ENCODE measurements around the gene KIAA1549. TPM values are rescaled to one million over a fixed set of nuclear protein-coding genes. Genes with fewer than 3 reads are reported as not detected.

Gene KIAA1549
- polyA plus RNA-seq, 1 donor (not counting 4 experiments of a cell fraction or from before 2014, with no cell fraction given), result 1.1 TPM

DNA sequence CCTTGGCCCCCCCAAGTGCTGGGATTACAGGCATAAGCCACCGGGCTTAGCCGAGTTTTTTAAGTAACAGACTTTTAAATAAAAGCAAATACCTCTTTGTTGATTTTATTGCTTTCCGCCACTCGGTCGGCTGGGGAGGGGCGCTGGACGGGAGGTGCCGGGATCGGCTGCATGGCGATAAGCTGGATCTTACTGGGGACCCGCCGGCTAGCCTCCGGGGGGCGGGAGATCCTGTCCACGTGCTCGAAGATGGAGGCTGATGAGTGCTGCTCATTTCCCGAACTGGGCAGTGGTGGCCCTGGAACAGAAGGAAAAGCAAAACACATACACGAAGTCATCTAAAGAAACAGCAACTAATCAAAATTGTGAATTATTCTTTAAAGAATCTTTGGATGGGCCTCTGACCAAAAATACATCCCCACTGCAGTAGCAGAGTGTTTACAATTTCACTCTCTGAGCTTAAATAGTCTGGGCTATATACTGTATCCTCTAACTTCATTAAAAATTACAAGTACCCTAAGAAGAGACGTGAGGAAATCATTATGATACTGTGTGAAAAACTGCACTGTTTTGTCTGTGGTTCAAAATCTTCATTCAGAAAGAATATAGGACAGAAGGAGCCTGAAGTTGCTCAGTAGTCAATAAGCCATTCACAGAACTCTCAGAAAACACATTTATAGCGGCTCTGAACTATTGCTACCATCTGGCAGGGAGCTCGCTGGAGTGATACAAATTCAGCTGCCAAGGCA is 110.0 kb downstream of the KIAA1549 start:
- H3K27ac ChIP-seq (ENCODE audit: control insufficient read depth, insufficient read depth, low read length), result no peak overlapping the region
- no peaks in the 10 kb centered on the region for H3K79me2 ChIP-seq (ENCODE audit: control insufficient read depth, insufficient read depth, low read length)
- no peak overlapping the region for H3K4me2 ChIP-seq (ENCODE audit: control insufficient read depth, extremely low read depth, insufficient read depth, low read depth, low read length)
- peaks cover 0 to 2% of the 10 kb centered on the region in 2 experiments for H3K36me3 ChIP-seq (ENCODE audit: control insufficient read depth in 2 of 2, extremely low read depth in 1 of 2, insufficient read depth in 2 of 2, low read length in 2 of 2)
- no peak for FAIRE-seq
- DNase-seq (ENCODE audit: low read depth, low spot score), result no peak
- H3K9ac ChIP-seq (ENCODE audit: control insufficient read depth, extremely low read depth, insufficient read depth, low read length), result no peak overlapping the region
- no peak overlapping the region for H2AFZ ChIP-seq (ENCODE audit: control insufficient read depth, low read length)
- dilution Hi-C loops (cut with MboI; ENCODE audit: extremely low pct_ligation_motif_present, low sequenced_read_pairs), result no loop called here
- H3K9me3 ChIP-seq (ENCODE audit: control insufficient read depth, low read depth, low read length), result no peaks in the 10 kb centered on the region
- H3K27me3 ChIP-seq (ENCODE audit: control insufficient read depth, extremely low read depth, insufficient read depth, low read length), result no peaks in the 10 kb centered on the region
- no peaks in the 10 kb centered on the region for H3K9me1 ChIP-seq (ENCODE audit: control insufficient read depth, extremely low read depth, insufficient read depth, low read length)
- H4K20me1 ChIP-seq (ENCODE audit: control insufficient read depth, extremely low read depth, insufficient read depth, low read length), result no peaks in the 10 kb centered on the region
- H3K4me1 ChIP-seq (ENCODE audit: control insufficient read depth, extremely low read depth, insufficient read depth, low read length), result peaks cover 26% of the 10 kb centered on the region
- no peak for TF ChIP-seq CTCF (optimal IDR thresholded peaks at IDR 0.05 in 1 of 3, IDR thresholded peaks at IDR 0.05 in 1 of 3, conservative IDR thresholded peaks at IDR 0.05 in 1 of 3; ENCODE audit: extremely low read depth in 1 of 3, insufficient read depth in 2 of 3, low read length in 3 of 3)
- TF ChIP-seq EZH2 (IDR thresholded peaks at IDR 0.05; ENCODE audit: low read length), result no peak
- H3K4me3 ChIP-seq (ENCODE audit: control insufficient read depth in 2 of 3, extremely low read depth in 1 of 3, insufficient read depth in 2 of 3, low read depth in 1 of 3, low read length in 3 of 3), result no peak overlapping the region

DNA sequence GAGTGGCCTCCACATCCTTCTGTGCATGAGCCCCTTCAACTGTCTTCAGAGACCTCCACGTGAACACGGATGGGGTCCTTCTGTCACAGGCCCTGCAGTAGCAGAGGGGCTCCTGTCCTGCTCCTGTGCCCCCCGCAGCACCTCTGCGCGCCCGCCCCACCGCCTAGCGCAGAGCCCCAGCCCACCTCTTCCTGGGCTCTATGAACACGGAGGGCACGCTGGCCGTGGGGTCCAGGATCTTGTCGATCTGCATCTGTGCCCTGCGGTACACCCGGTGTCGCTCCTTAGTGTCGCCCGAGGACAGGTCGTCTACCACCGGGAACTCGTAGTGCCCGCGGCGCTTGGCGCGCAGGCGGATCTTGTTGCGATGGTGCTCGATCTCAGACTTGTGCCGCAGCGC is 111.8 kb downstream of the KIAA1549 start:
- Histone ChIP-seq H3K27ac (ENCODE audit: control insufficient read depth, insufficient read depth, low read length) (no peak overlapping the region), H3K9me1 (ENCODE audit: control insufficient read depth, extremely low read depth, insufficient read depth, low read length) (no peaks in the 10 kb centered on the region), H3K27me3 (ENCODE audit: control insufficient read depth, extremely low read depth, insufficient read depth, low read length) (no peaks in the 10 kb centered on the region), H3K4me1 (ENCODE audit: control insufficient read depth, extremely low read depth, insufficient read depth, low read length) (peaks cover 23% of the 10 kb centered on the region), H3K4me3 (ENCODE audit: control insufficient read depth in 2 of 3, extremely low read depth in 1 of 3, insufficient read depth in 2 of 3, low read depth in 1 of 3, low read length in 3 of 3) (no peak overlapping the region), H3K9me3 (ENCODE audit: control insufficient read depth, low read depth, low read length) (no peaks in the 10 kb centered on the region), H3K9ac (ENCODE audit: control insufficient read depth, extremely low read depth, insufficient read depth, low read length) (no peak overlapping the region), H3K4me2 (ENCODE audit: control insufficient read depth, extremely low read depth, insufficient read depth, low read depth, low read length) (no peak overlapping the region), H4K20me1 (ENCODE audit: control insufficient read depth, extremely low read depth, insufficient read depth, low read length) (no peaks in the 10 kb centered on the region), H3K79me2 (ENCODE audit: control insufficient read depth, insufficient read depth, low read length) (no peaks in the 10 kb centered on the region), H2AFZ (ENCODE audit: control insufficient read depth, low read length) (no peak overlapping the region), H3K36me3 (ENCODE audit: control insufficient read depth in 2 of 2, extremely low read depth in 1 of 2, insufficient read depth in 2 of 2, low read length in 2 of 2) (peaks cover 2% of the 10 kb centered on the region in 2 experiments)
- TF ChIP-seq EZH2 (IDR thresholded peaks at IDR 0.05; ENCODE audit: low read length) (no peak), CTCF (optimal IDR thresholded peaks at IDR 0.05 in 1 of 3, IDR thresholded peaks at IDR 0.05 in 1 of 3, conservative IDR thresholded peaks at IDR 0.05 in 1 of 3; ENCODE audit: extremely low read depth in 1 of 3, insufficient read depth in 2 of 3, low read length in 3 of 3) (no peak)
- dilution Hi-C loops (cut with MboI; ENCODE audit: extremely low pct_ligation_motif_present, low sequenced_read_pairs), result no loop called here
- DNase-seq (ENCODE audit: low read depth, low spot score), result no peak
- FAIRE-seq, result no peak

Data from keratinocyte (primary cell).